ENCODE results near the gene COPS3. TPM values are rescaled to one million over a fixed set of nuclear protein-coding genes. Genes with fewer than 3 reads are reported as not detected.
"Not testable (repeated sequence)": the region's sequence is repeated elsewhere in the genome, so short reads cannot be mapped to it uniquely, and the experiment has no call there.

The COPS3 gene
- total RNA-seq, 4 donors from 2014 or later: 49.3 to 72.6 (median 59.1) TPM

- Histone ChIP-seq H3K4me1 (peaks cover 21 to 43% (median 32%) of the 10 kb centered on the region in 4 donors), H3K27ac (replicated peaks in 1 of 4) (peak within 1 kb of the TSS; percentile 72 to 85 (median 77)), H3K27me3 (no peaks in the 10 kb centered on the region), H3K4me3 (peak within 1 kb of the TSS; percentile 67 to 78 (median 70)), H3K36me3 (peaks cover 0 to 5% (median 1%) of the 10 kb centered on the region in 4 donors), H3K9me3 (no peaks in the 10 kb centered on the region)
- intact Hi-C loops (cut with DNase I): loop anchor here (2.0 to 10.0 kb wide), 2 partner anchors 22 to 158 kb away; partner anchors contain the start of gene COPS3
- TF ChIP-seq POLR2A (IDR thresholded peaks at IDR 0.05; ENCODE audit: low read depth) (no peak), POLR2AphosphoS5 (IDR thresholded peaks at IDR 0.05) (peak in 1 of 2 donors; percentile 37)
- WGBS: 0% methylated on average over 4 of the region's 107 CpGs
- no peak for DNase-seq (ENCODE audit: extremely low spot score)
Observed at GRCh38 chr17:17303010-17303846, 22.2 kb upstream of the COPS3 start, which contains the start of gene NT5M. Gene NT5M, plus strand, starts transcription at chr17:17303373. Its CDS starts 178 bp downstream, at chr17:17303551.

- Histone ChIP-seq H3K27ac (replicated peaks in 1 of 4) (peak overlapping the region; percentile 69 to 70 (median 69)), H3K4me1 (peaks cover 21 to 43% (median 32%) of the 10 kb centered on the region in 4 donors)
- not testable (repeated sequence) for H3K27me3 ChIP-seq; H3K4me3 ChIP-seq; H3K9me3 ChIP-seq; DNase-seq (ENCODE audit: extremely low spot score); H3K36me3 ChIP-seq
- WGBS: 94% methylated on average over 10 of the region's 11 CpGs
- intact Hi-C loops (cut with DNase I): loop anchor here (2.0 to 10.0 kb wide), 2 partner anchors 21 to 157 kb away; partner anchors contain the start of gene COPS3
Observed at GRCh38 chr17:17301659-17302058, 20.6 kb upstream of the COPS3 start.

- Histone ChIP-seq H3K36me3 (no peaks in the 10 kb centered on the region), H3K27me3 (no peaks in the 10 kb centered on the region), H3K9me3 (no peaks in the 10 kb centered on the region), H3K4me3 (peak overlapping the region; percentile 41 to 55 (median 50)), H3K4me1 (peaks cover 21 to 43% (median 32%) of the 10 kb centered on the region in 4 donors), H3K27ac (replicated peaks in 1 of 4) (peak overlapping the region; percentile 69 to 70 (median 69))
- TF ChIP-seq POLR2A (IDR thresholded peaks at IDR 0.05; ENCODE audit: low read depth): no peak
- TF ChIP-seq CTCF (IDR thresholded peaks at IDR 0.05): no peak
- TF ChIP-seq EP300 (IDR thresholded peaks at IDR 0.05): no peak
- peak in 1 of 2 donors; percentile 15 for TF ChIP-seq POLR2AphosphoS5 (IDR thresholded peaks at IDR 0.05)
- intact Hi-C loops (cut with DNase I): loop anchor here (10.0 kb wide), 1 partner anchor 156 kb away; no protein-coding TSS in a partner anchor
- WGBS: 21% methylated on average over 28 of the region's 35 CpGs
- no peak for DNase-seq (ENCODE audit: extremely low spot score)
Observed at GRCh38 chr17:17300624-17301568, 19.9 kb upstream of the COPS3 start.

GRCh38 chr17:17298108-17298507 is 17.1 kb upstream of the COPS3 start:
- intact Hi-C loops (cut with DNase I): no loop called here
- Histone ChIP-seq H3K36me3 (no peaks in the 10 kb centered on the region), H3K4me3 (no peak overlapping the region), H3K27ac (replicated peaks in 1 of 4) (no peak overlapping the region), H3K4me1 (peaks cover 13 to 23% (median 18%) of the 10 kb centered on the region in 4 donors), H3K27me3 (no peaks in the 10 kb centered on the region), H3K9me3 (no peaks in the 10 kb centered on the region)
- no peak for DNase-seq (ENCODE audit: extremely low spot score)
- WGBS: 50% methylated on average over 3 of the region's 3 CpGs
- no peak for TF ChIP-seq CTCF (IDR thresholded peaks at IDR 0.05)
- TF ChIP-seq POLR2A (IDR thresholded peaks at IDR 0.05; ENCODE audit: low read depth): no peak
- TF ChIP-seq EP300 (IDR thresholded peaks at IDR 0.05): no peak
- TF ChIP-seq POLR2AphosphoS5 (IDR thresholded peaks at IDR 0.05): no peak

- Histone ChIP-seq H3K27me3 (no peaks in the 10 kb centered on the region), H3K36me3 (no peaks in the 10 kb centered on the region), H3K9me3 (no peaks in the 10 kb centered on the region), H3K4me3 (no peak overlapping the region), H3K4me1 (peaks cover 9 to 15% (median 13%) of the 10 kb centered on the region in 4 donors), H3K27ac (replicated peaks in 1 of 4) (no peak overlapping the region)
- WGBS: 99% methylated on average over 3 of the region's 3 CpGs
- TF ChIP-seq EP300 (IDR thresholded peaks at IDR 0.05) (no peak), CTCF (IDR thresholded peaks at IDR 0.05) (no peak), POLR2A (IDR thresholded peaks at IDR 0.05; ENCODE audit: low read depth) (no peak), POLR2AphosphoS5 (IDR thresholded peaks at IDR 0.05) (no peak)
- intact Hi-C loops (cut with DNase I): no loop called here
- DNase-seq (ENCODE audit: extremely low spot score): no peak
Observed at GRCh38 chr17:17297217-17297616, 16.2 kb upstream of the COPS3 start.

Data from esophagus muscularis mucosa (tissue), 4 donors.